Activated T-helper 2 cell treated with anti-CD3 and anti-CD28 coated beads, Interferon-gamma antibody, Interleukin-2, Interleukin-4, amounts not matched to agents 10 μg/mL and 5 μg/mL and 100 μg/mL, durations not matched to agents 14 hours and 24 hours and 36 hours (primary cell): ENCODE results near the gene RIMBP2. TPM values are rescaled to one million over a fixed set of nuclear protein-coding genes. Genes with fewer than 3 reads are reported as not detected.

Experiments
- DNase-seq: peaks from one replicate; pipeline ENCODE4 v3.0.0; 2021; ENCODE audit warnings: low spot score
- H3K27ac Mint-ChIP-seq: one replicate; pipeline ENCODE4 v1.8.0; 2021; ENCODE audit warnings: mixed read lengths
- H3K27me3 Mint-ChIP-seq: one replicate; pipeline ENCODE4 v1.8.0; 2021; ENCODE audit warnings: low read depth, mixed read lengths
- H3K36me3 Mint-ChIP-seq: one replicate; pipeline ENCODE4 v1.8.0; 2021; ENCODE audit warnings: low read depth, mixed read lengths
- H3K4me1 Mint-ChIP-seq: one replicate; pipeline ENCODE4 v1.8.0; 2021; ENCODE audit warnings: low read depth, mixed read lengths
- H3K4me3 Mint-ChIP-seq: one replicate; pipeline ENCODE4 v1.8.0; 2021; ENCODE audit warnings: low read depth, mild to moderate bottlenecking, moderate library complexity, mixed read lengths
- H3K9me3 Mint-ChIP-seq: one replicate; pipeline ENCODE4 v1.8.0; 2021; ENCODE audit warnings: mixed read lengths
- intact Hi-C: fragments of 100-400 bp; cut with micrococcal nuclease; formaldehyde crosslinking; loops from one replicate; pipeline ENCODE4 v1.15.1; 2023
- total RNA-seq: library from RNA; stranded (reverse); gene quantifications from 2 replicates; pipeline ENCODE4 v1.2.3, GENCODE V29; 2022

RIMBP2 gene
- total RNA-seq, 1 donor from 2014 or later: not detected

GRCh38 chr12:130452546-130452945 is 263.6 kb downstream of the RIMBP2 start:
- Mint-ChIP-seq H3K36me3 (no peaks in the 10 kb centered on the region), H3K9me3 (no peaks in the 10 kb centered on the region), H3K4me3 (no peak overlapping the region), H3K27ac (no peak overlapping the region), H3K4me1 (no peaks in the 10 kb centered on the region), H3K27me3 (no peaks in the 10 kb centered on the region)
- DNase-seq: no peak
- intact Hi-C loops: no loop called here

- Mint-ChIP-seq H3K27me3 (no peaks in the 10 kb centered on the region), H3K4me3 (no peak overlapping the region), H3K4me1 (no peaks in the 10 kb centered on the region), H3K27ac (no peak overlapping the region), H3K36me3 (no peaks in the 10 kb centered on the region), H3K9me3 (no peaks in the 10 kb centered on the region)
- intact Hi-C loops: no loop called here
- DNase-seq: no peak
These were observed 264.8 kb downstream of the RIMBP2 start for GRCh38 chr12:130451001-130451930.

DNA sequence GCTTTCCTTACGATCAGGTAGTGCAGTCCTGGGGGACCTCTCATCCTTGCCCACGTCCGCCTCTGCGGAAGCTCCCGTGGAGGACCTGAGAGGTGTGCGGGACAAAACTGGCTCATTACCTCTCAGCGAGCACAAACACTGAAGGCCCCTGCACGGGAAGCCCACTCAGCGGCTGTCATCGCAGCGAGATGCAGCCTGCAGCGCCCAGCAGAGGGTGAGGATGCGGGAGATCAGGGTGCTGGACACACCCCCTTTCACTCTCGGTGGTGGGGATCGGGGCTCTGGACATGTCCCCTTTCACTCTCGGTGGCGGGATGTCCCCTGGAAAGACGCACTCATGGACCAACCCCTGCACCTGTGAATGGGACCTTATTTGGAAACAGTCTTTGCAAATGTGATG is 266.8 kb downstream of the RIMBP2 start:
- Mint-ChIP-seq H3K4me3 (no peak overlapping the region), H3K4me1 (no peaks in the 10 kb centered on the region), H3K36me3 (no peaks in the 10 kb centered on the region), H3K27me3 (no peaks in the 10 kb centered on the region), H3K9me3 (no peaks in the 10 kb centered on the region), H3K27ac (no peak overlapping the region)
- no peak for DNase-seq
- intact Hi-C loops: no loop called here

DNA sequence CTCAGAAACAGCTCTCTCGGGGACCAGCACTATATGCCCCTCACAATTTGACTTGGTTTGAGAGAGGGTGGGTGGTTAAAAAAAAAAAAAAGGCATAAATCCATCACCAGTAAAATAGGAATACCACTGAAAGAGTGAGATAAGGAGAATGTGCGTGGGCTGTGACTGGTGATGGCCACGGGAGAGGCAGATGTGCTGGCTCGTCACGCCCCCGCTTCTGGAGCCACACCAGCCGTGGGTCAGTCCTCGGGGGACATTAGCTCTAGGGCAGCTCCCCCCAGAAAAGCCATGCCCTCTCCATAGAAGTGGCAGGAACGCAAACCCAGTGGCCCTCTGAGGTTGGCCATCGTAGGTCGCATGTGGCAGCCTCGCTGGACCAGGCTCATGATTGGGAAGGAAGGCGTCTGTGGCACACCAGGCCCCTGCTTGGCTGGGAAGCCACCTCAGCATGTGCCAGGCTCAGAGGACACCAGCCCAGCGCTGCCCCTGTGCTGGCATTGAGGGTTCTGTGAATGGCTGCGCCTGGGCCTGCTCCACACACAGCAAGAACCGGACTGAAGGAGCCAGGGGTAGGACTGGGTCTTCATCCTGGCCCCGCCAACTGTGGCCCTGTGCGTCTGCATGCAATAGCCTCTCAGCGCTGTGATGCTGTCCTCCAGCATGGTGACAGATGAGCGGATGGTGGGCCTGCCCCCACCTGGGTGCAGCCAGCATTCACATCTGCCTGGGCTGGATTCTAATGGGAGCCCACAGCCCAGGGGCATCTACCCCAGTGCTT is 267.9 kb downstream of the RIMBP2 start:
- Mint-ChIP-seq H3K27ac (no peak overlapping the region), H3K4me3 (no peak overlapping the region), H3K4me1 (no peaks in the 10 kb centered on the region), H3K9me3 (no peaks in the 10 kb centered on the region), H3K36me3 (no peaks in the 10 kb centered on the region), H3K27me3 (no peaks in the 10 kb centered on the region)
- intact Hi-C loops: no loop called here
- DNase-seq: no peak

GRCh38 chr12:130447655-130447965 is 268.5 kb downstream of the RIMBP2 start:
- no peak overlapping the region for H3K27ac Mint-ChIP-seq
- H3K4me3 Mint-ChIP-seq: no peak overlapping the region
- intact Hi-C loops: no loop called here
- H3K4me1 Mint-ChIP-seq: no peaks in the 10 kb centered on the region
- DNase-seq: no peak
- H3K36me3 Mint-ChIP-seq: no peaks in the 10 kb centered on the region
- no peaks in the 10 kb centered on the region for H3K9me3 Mint-ChIP-seq
- no peaks in the 10 kb centered on the region for H3K27me3 Mint-ChIP-seq

DNA sequence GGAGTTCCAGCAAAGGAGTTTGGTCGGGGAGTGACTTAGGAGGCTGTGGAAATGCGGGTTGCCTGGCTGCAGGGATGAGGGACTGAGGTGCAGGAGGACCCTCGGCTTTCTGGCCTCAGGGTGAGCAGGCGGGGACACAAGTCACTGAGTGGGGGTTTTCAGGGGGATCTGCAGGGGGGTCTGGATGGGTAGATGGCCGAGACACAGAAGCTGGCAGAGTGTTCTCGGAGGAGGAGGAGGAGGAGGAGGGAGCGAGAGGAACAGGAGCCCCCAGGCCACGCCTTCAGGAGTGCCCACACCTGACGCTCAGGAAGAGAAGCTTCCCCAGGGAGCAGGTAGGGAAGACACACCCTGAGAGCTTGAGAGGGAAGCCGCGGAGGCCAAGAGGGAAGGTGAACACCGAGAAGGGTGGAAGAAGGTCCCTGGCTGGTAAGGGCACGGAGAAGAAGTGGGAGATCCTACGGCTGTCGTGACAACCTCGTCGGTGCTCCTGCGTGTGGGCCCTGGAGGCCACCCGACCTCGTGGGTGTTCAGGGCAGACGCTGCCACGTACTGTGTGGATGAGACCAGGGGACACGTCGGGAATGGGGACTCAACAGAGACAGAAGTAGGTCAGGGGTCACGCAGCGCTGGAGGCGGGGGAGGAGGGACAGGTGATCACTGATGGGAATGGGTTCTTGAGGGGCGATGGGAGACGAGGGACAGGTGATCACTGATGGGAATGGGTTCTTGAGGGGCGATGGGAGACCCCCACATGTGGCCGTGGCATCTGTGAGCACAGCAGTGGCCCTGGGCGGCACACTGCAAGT is 269.0 kb downstream of the RIMBP2 start:
- intact Hi-C loops: no loop called here

DNA sequence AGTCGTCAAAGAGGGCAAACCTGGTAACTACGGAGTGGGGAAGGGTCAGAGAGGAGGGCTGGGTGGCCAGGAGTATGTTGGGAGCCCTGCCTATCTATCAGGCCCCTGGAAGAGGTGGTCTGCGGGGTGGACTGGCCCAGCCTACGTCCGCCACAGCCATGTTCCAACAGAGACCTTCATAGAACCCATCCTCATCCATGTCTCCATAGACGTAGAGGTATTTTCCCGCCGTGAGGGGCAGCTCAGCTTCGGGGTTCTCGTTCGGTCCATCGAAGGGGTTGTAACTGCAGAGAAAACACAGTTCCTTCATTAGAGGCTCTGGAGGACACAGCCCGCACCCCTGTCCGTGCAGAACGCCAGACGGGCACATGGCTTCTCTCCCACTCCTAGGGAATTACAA is 271.1 kb downstream of the RIMBP2 start:
- DNase-seq: no peak
- Mint-ChIP-seq H3K4me1 (no peaks in the 10 kb centered on the region), H3K27ac (no peak overlapping the region), H3K27me3 (no peaks in the 10 kb centered on the region), H3K9me3 (peaks cover 5% of the 10 kb centered on the region), H3K4me3 (no peak overlapping the region), H3K36me3 (no peaks in the 10 kb centered on the region)
- intact Hi-C loops: no loop called here

More for the DNA sequence above, 269.0 kb downstream of the RIMBP2 start:
- no peak overlapping the region for H3K27ac Mint-ChIP-seq
- no peaks in the 10 kb centered on the region for H3K36me3 Mint-ChIP-seq
- H3K4me1 Mint-ChIP-seq: no peaks in the 10 kb centered on the region
- no peaks in the 10 kb centered on the region for H3K9me3 Mint-ChIP-seq
- DNase-seq: no peak
- no peaks in the 10 kb centered on the region for H3K27me3 Mint-ChIP-seq
- no peak overlapping the region for H3K4me3 Mint-ChIP-seq

- no peak overlapping the region for H3K4me3 Mint-ChIP-seq
- peaks cover 12% of the 10 kb centered on the region for H3K9me3 Mint-ChIP-seq
- no peak overlapping the region for H3K27ac Mint-ChIP-seq
- no peaks in the 10 kb centered on the region for H3K36me3 Mint-ChIP-seq
- no peak for DNase-seq
- no peaks in the 10 kb centered on the region for H3K4me1 Mint-ChIP-seq
- intact Hi-C loops: no loop called here
- H3K27me3 Mint-ChIP-seq: no peaks in the 10 kb centered on the region
These were observed 272.0 kb downstream of the RIMBP2 start for GRCh38 chr12:130444061-130444460.

GRCh38 chr12:130441771-130442760 is 274.0 kb downstream of the RIMBP2 start:
- Mint-ChIP-seq H3K36me3 (no peaks in the 10 kb centered on the region), H3K9me3 (peaks cover 14% of the 10 kb centered on the region), H3K4me1 (no peaks in the 10 kb centered on the region), H3K27ac (no peak overlapping the region), H3K27me3 (no peaks in the 10 kb centered on the region), H3K4me3 (no peak overlapping the region)
- no peak for DNase-seq
- intact Hi-C loops: no loop called here

DNA sequence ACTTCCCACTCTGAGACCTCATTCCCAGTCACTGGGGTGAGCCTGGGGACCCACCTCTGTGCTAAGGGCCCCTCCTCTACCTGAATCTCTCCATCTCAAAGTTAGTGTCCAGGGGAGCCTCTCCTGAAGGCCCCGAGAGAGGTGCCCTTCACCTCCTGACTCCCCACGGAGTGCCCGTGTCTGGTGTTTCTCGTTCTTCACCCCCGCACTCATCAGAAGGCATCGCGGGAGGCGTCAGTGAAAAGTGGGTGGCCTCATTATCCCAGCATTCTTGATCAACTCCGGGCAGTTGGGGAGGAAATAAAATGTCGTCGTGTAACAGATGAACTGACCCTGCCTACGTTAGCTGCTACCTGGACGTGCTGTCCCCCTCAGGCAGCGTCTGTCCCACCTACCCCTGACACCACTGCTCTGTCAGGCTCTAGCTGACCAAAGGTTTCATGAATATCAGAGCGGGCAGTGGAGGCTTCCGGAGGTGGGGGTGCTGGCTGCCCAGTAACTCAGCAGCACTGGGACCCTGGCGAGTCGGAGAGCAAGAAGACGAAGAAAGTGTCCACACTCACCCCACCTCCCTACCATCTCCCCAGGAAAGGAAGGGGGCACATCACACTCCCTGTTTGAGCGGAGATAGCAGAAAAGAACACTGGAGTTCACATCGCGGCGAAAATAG is 275.6 kb downstream of the RIMBP2 start:
- Mint-ChIP-seq H3K4me1 (no peaks in the 10 kb centered on the region), H3K9me3 (peaks cover 14% of the 10 kb centered on the region), H3K4me3 (no peak overlapping the region), H3K27ac (no peak overlapping the region), H3K36me3 (no peaks in the 10 kb centered on the region), H3K27me3 (no peaks in the 10 kb centered on the region)
- DNase-seq: no peak
- intact Hi-C loops: no loop called here

GRCh38 chr12:130439250-130439649 is 276.8 kb downstream of the RIMBP2 start:
- H3K27ac Mint-ChIP-seq: no peak overlapping the region
- intact Hi-C loops: no loop called here
- peaks cover 14% of the 10 kb centered on the region for H3K9me3 Mint-ChIP-seq
- no peak for DNase-seq
- no peak overlapping the region for H3K4me3 Mint-ChIP-seq
- H3K36me3 Mint-ChIP-seq: no peaks in the 10 kb centered on the region
- no peaks in the 10 kb centered on the region for H3K4me1 Mint-ChIP-seq
- H3K27me3 Mint-ChIP-seq: no peaks in the 10 kb centered on the region
